NCI-H524 (cell line): ENCODE measurements around the gene TXNL4A.

Experiments
- DNase-seq, 2 experiments: peaks; one replicate each; lab custom pipeline; 2025; lab: John Stamatoyannopoulos, UW

The TXNL4A gene

DNA sequence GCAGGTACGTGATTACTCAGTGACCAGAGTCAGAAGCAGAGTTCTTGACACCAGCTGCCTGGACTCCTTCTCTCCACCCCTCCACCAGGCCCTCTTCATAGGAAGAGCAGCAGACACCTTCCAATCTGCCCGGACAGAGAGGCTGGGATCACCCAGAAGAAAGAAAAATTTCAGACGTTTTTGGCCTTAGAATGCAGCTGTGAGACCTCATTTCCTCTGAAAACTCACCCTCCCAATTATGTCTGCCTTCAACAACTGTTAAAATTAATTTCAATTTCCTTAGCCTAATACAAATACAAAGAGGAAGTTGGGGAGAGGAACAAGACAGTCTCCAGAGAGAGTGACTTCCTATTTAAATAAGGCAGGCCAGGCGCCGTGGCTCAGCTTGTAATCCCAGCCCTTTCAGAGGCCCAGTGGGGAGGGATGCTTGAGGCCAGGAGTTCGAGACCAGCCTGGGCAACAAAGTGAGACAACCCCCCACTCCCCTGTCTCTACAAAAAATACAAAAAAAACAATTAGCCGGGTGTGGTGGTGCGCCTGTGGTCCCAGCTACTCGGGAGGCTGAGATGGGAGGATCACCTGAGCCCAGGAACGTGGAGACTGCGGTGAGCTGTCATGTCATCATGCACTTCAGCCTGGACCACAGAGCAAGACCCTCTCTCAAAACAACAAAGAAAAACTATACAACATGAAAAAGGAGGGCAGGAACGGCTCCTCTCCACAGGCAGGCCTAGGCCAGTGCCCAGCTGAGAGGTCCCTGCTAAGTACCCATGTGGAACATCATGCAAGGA lies 38.5 kb downstream of the TXNL4A start:
- DNase-seq, result no peak

DNA sequence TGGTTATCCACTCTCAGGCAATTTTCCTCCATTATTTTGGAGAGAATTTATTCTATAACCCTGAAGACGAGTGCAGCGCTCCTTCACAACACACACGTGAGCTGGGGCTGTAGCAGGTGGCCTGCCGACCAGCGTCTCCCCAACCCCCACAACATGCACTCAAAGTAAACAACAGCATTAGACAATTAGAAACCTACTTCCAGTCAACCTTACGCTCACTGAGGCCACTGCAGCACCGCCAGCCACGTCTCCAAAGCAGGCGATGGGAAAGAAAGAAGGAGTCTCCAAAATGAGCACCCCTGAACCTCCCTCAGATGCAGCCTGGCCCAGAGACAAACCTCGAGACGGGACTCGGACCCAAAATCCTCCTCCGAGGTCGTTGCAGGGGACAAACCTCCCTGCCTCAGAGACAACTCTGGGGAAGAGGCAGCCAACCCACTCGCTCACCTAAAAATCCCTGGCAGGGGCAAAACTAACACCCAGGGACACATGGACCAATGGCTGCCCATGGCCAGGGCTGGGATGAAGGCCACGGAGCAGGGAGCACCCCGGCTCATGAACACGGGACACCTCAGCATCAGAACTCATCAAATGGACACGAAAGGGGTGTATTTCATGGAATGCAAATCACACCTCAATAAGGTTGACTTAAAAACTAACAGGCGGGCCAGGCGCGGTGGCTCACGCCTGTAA lies 39.5 kb downstream of the TXNL4A start:
- no peak for DNase-seq

DNA sequence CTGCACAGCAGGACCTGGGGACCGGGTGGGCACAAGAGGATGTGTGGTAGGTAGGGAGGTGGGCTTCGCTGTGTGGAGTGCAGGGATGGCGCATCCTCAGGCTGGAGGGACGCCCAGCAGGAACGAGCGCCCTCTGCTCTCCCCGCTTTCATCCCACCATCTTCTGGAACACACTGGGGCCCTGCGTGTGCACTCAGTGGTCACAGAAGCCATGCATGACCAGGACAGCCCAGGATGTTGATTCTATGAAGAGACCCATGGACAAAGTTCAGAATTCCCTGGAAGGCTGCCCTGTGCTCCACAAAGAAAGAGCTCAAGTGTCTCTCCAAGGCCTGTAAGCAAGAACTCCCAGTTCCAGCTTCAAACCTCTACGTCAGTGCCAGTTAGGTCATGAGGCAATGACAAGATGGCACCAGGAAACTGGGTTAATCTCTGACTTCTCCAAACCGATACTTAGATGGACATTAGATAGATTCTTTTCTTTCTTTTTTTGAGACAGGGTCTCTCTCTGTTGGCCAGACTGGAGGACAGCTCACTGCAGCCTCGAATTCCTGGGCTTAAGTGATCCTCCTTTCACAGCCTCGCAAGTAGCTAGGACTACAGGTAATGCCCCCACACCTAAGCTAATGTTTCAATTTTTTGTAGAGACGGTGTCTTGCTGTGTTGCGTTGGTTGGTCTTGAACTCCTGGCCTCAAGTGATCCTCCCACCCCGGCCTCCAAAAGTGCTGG lies 40.3 kb downstream of the TXNL4A start:
- DNase-seq, result no peak

DNA sequence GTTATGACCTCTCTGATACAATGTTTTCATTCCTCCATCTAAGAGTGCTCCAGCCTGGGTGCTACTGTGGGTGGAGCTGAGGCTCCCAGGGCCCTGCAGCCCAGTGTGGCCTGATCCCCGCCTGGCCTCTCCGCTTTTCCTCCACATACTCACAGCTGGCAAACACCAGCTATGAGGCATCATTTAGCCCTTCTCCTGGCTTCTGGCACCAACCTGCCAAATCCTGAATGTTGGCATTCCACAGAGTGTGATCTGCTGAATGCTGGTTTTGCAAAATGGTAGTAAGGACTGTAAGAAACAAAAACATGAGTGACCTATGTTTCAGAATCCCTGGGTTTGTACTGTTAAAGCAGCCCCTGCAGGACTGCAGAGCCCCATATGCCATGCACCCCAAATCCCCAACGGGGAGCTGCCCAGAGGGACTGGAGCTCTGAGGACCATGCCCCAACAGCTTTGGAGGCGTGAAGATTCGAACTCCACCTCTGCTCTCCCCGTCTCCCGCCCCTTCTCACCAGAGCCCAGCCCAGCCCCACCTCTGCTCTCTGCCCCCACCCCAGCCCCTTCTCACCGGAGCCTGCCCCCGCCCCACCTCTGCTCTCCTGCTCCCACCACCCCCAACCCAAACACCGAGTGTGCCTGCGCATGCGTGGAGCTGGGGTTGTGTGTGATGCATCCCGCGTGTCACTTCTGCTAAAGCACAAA lies 41.2 kb downstream of the TXNL4A start:
- DNase-seq, result no peak

DNA sequence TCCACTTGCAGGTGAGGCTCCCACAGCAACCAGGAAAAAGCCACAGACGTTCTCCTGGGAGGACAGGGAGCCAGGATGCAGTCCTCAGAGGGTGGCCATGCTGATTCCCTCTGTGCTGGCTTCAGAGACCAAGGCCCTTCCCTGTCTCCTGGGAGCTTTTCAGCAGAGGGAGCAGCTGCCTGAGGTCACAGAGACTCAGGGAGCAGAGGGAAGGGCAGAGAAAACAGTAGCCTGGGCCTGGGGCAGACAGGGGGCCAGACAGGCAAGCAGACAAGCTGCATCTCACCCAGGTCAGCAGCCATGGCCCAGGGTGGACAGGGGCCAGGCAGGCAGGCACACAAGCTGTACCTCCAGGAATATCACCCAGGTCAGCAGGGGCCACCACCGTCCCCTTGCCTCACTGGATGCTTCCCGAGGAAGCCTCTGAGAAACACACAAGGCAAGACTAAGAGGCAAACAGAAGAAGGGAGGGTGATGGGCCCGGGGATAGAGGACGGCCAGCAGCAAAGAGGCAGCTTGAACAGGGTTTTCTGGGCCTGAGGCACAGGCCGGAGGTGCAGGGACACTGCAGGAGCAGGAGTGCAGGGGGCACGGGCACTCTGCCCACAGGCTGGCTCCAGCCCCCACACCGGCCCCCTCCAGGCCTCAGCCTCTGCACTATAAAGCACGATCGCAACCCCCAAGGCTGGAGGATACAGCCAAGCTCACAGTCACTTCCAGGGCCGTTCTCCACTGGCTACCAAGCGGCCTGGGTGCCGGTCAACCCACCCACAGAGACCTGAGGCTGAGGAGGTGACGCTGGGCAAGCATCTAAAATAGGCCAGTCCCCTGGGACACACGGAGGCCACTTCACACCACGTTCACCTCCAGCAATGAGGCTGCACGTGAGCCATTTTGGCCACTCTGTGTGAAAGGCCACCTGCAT lies 43.0 kb downstream of the TXNL4A start:
- no peak for DNase-seq

DNA sequence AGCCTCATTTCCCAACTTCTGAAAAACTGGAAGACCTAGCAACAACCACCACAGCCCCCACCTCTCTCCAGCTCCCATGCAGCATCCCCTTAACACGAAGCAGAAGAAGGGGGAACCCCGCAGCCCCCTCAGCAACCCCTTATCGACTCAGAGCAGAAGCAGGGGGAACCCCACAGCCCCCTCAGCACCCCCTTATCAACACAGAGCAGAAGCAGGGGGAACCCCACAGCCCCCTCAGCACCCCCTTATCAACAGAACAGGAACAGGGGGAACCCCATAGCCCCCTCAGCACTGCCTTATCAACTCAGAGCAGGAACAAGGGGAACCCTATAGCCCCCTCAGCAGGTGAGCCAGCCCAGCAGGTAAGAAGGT lies 43.6 kb downstream of the TXNL4A start:
- no peak for DNase-seq

DNA sequence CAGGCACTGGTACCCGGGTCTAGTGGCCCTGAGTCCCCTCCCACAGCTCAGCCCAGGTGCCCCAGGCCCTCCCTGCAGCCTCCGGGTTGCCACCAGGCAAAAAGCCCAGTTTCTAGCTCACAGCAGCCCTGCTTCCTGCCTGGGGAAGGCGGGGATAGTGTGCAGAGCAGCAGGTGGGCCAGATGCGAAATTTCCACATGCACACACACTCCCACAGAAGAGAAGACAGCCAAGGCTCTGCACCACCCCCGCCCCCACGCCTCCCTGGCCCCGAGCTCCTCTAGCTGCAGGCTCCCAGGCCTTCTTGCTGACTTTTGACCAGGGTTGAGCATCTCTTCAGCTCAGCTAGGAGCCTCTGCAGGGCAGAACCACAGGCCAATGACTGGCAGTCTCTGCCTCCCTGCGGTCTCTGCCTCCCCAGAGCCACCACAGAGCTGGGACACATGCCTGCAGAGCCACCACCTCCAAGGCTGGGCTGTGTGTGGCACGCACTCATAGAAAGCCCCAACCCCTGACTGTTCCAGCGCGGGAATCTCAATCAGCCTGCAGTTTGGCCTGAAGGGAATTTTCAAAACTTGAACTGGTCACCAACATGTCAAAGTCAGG lies 44.1 kb downstream of the TXNL4A start:
- no peak for DNase-seq

DNA sequence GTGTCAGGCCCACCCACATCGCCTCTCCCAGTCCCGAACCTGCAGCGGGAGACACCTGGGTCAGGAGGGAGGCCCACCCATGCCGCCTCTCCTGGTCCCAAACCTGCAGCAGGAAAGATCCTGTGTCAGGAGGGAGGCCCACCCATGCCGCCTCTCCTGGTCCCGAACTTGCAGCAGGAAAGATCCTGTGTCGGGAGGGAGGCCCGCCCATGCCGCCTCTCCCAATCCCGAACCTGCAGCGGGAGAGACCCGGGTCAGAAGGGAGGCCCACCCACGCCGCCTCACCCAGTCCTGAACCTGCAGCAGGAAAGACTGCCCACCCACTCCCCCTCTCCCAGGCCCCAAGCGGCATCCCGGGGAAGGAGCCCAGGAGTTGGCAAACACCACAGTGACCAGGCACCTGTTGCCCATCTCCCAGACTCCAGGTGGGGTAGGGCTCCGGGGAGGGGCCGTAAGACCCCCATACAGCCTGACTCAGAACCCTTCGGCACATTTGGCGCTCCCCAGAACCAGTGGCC lies 44.7 kb downstream of the TXNL4A start:
- DNase-seq, result no peak

DNA sequence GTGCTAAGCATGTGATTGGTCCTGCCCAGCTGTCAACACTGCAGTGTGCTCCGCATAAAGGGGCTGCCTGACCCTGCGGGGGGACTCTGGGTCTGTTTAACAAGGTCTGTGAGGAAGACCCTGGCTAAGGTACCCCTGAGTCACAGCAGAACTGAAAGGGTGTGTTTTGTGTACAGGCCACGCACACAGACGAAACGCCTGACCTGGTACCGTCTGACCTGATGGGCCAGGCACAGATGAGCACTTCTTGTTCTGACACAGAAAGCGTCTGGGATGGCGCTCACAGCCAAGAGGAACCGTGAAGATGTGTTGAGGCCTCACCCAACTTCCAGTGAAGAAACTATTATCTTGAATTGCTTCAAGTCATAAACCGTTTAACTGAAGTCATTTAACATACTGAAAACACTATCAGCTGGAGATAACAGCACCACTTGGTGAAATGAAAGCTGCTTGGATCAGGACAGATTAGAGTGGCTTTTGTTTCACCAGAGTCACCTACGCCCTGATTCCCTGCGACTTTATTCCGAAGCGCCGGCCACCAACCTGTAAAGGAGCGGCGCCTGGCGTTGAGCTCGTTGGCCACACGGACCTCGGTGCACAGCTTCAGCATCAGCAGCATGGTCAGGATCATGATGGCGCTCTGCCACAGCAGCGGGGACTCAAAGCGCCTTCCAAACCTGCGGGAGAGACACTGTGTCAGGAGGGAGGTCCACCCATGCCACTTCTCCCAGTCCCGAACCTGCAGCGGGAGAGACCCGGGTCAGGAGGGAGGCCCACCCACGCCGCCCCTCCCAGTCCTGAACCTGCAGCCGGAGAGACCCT lies 45.4 kb downstream of the TXNL4A start:
- DNase-seq, result no peak

DNA sequence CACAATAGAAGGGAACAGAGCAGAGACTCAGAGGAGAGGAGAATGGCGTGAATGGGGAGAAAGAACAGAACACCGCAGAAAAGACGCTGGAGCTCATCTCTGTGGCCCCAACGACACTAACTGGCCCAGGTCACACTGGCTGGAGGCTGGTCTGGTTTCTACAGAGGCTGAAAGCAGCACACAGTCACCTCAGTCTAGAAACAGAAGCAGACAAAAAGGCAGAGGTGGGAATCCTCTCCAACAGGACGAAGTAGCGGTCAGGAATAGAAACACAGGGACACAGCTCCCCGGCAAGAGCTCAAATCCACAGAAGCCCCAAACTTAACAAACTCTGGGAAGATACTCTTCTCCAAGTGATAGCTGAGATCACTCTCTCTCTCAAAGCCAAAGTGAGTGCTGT lies 46.2 kb downstream of the TXNL4A start:
- no peak for DNase-seq

DNA sequence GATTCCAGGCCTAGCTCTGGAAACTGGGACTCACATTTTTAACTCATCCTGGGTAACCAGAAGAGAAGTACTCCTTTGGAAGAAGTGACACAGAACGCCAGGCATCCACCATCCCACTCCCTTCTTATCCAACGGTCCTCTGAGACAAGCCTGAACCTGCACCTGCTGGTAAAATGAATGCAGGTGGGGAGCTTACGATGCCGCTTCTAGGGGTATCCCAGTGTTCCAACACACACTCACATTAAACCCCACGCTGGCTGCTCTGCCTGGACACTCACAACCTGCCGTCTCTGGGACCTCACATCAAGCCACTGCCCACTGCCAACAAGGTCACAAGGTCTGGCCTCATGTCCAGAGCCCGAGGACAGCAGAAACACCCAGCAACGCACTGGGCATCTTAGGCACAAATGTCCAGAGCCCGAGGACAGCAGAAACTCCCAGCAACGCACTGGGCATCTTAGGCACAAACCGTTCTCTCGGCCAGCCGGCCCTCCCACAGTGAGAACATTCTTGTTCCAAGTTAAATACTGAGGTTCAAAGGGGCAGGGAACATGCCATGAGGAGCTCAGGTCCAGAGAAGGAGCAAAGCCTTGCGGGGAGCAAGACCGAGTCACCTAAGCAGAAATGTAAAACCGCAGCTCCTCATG lies 46.8 kb downstream of the TXNL4A start:
- DNase-seq, result no peak

DNA sequence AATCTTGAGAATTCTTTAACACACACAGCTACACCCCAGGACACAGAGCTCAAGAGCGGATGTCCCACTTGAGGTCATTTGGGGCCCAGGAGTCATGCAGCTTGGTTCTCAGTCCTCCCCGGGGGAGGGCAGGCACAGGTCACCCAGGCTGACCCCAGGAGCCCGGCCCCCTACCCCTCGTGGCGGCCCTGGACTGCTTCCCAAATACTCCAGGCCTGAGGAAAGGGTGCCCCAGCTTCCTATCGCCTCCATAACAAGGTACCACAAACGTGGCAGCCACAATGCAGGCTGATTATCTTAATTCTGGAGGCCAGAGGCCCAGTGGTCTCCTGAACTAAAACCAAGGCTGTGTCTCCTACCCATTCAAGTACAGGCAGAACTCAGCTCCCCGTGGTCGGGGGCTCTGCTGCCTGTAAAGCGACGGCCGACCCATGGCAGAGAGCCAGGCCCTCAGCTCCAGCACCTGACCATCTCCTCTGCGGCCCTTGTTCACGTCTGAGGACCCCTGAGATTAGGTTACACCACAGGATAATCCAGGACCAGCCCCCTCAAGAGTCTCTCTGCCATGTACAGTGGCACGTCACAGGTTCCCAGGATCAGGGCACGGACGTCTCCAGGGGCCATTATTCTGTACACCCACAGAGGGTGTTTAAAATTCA lies 47.4 kb downstream of the TXNL4A start:
- no peak for DNase-seq

DNA sequence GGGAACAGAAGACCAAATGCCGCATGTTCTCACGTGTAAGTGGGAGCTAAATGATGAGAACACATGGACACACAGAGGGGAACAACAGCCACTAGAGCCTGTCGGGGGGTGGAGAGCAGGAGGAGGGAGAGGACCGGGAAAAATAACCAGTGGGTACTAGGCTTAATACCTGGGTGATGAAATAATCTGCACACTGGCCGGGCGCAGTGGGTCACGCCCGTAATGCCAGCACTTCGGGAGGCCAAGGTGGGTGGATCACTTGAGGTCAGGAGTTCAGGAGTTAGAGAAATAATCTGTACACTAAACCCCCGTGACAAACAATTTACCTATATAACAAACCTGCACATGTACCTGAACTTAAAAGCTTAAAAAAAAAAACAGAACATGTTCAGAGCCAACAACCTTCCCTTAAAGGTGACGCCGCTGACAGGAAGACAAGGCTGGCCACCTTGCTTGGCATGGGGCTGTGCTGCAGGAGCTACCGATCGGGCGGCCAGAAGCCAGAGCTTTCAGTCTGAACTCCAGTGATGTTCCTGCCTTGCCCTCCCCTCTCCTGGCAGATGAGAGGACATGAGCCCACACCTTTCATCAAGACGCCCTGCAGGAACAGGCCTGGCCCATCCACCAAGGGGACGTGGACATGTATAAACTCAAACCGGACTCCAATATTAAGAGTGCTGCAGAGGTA lies 48.1 kb downstream of the TXNL4A start:
- no peak for DNase-seq

DNA sequence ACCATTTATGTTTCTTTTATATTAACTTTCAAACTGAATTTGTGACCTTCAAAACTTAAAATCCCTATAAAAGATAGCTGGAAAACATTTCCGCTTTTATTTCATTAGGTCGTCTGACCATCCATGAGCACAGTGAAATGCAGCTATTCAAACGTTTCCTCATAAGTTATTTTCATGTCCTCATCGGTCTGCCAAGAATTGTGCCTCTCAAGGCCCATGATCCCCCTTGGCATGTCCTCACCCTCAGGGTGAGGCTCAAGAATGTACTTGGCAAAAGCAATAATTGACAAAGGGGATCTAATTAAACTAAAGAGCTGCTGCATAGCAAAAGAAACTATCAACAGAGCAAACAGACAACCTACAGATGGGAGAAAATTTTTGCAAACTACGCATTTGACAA lies 49.3 kb downstream of the TXNL4A start:
- DNase-seq, result no peak

DNA sequence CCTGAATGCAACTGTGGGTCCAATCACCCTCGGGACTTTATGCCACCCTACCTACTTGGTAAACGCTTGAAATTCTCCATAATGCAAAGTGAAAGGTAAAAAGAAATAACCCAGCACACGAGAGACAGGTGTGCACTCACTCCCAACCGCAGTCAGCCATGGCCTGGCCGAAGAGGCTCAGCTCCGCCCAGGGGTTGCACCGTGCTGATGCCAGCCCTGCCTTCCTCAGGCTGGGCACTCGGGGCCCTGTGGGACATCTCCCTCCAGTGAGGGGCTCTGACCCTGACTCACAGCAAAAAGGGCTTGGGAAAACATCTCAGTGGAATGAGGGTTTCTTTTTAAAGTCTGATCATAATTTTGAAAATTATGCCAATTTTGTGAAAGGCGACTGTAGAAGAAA lies 50.2 kb downstream of the TXNL4A start:
- DNase-seq, result no peak

DNA sequence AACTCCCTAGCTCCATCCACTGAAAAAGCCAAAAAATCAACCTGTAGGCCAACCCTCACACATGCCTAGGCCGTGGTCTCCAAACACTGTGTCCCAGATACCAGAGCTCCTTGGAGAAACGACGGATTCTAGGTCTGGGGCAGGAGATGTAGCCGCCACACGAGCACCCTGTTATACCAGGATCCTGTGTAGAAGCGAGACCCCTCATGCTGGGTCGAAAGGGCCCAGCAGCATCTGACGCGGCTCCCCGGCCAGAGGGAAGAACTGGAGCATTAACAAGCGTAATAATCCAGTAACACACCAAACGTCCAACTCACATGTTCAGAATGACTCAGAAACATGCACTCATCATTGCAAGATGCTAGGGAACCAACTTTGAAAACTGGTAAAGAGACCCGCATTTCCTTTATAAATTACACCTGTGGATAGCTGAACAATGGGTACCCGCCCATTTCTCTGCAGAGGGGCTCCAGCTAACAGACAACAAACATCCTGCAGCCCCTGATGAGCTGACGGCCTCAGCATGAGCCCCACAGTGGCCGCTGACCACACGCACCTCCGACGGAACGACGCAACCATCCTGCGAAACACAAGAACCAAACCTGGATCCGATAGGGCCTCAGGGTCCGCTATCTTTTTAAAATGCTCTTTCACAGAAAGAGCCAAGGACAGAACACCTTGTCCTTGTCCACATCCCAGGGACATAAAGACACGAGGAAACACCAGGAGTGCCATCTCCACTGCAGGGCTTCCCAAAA lies 51.1 kb downstream of the TXNL4A start:
- DNase-seq, result no peak

DNA sequence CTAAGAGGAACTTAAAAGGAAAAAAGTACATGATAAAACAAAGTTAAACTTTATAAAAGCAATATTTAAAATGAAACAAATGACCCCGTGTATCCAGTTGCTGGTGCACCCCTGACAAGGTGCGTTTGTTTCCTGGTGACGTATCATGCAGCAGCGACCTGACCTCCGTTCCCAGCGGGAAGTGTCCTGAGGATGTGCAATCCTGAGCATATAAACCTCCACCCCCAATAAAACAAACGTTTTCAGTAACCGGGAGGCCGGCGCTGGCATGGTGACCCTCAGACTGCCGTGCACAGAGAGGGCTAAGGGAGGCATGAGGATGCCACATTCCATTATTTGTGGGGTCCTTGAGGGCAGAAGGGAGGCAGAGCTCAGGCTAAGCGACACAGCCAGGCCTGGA lies 51.7 kb downstream of the TXNL4A start:
- no peak for DNase-seq
